CD4-positive, alpha-beta T cell (primary cell): ENCODE data around the gene RAB41. TPM values are rescaled to one million over a fixed set of nuclear protein-coding genes. Genes with fewer than 3 reads are reported as not detected.
"Not testable (repeated sequence)": the region's sequence is repeated elsewhere in the genome, so short reads cannot be mapped to it uniquely, and the experiment has no call there.

Source experiments
- ATAC-seq: fragments of 200-7000 bp; cut with Tn5 transposase; one replicate; pipeline ENCODE4 v1.10.0; 2022; ENCODE audit warnings: mild to moderate bottlenecking; ENCODE audit not compliant: poor library complexity
- CTCF ChIA-PET: fragments of 350-600 bp; sonication (Branson Sonifier 250); formaldehyde crosslinking; loops from one replicate; lab custom pipeline; 2021; ENCODE audit warnings: antibody characterized with exemption, inconsistent platforms; lab: Charles Lee
- POLR2A ChIA-PET: fragments of 350-600 bp; sonication (Branson Sonifier 250); formaldehyde crosslinking; loops from one replicate; lab custom pipeline; 2021; ENCODE audit warnings: antibody characterized with exemption, inconsistent platforms; lab: Charles Lee
- DNase-seq, 14 experiments: peaks; one replicate each; pipeline ENCODE4 v3.0.0-alpha.2; 2013 to 2020; ENCODE audit warnings: mixed read lengths in 2 of 14
- H3K27ac ChIP-seq, 2 donors: one replicate each; pipeline versions ENCODE4 v1.5.1 to v1.7.0; 2013; ENCODE audit warnings: low read length in 2 of 2, low read depth in 1 of 2, mild to moderate bottlenecking in 1 of 2
- H3K27me3 ChIP-seq, 2 experiments: 1 replicate in 1 of 2; 2 replicates in 1 of 2; pipeline versions ENCODE4 v1.6.1 to v1.7.0; 2013; ENCODE audit warnings: low read length in 2 of 2, control low read depth in 1 of 2, mild to moderate bottlenecking in 1 of 2, moderate library complexity in 1 of 2; ENCODE audit not compliant: insufficient read depth in 2 of 2, control insufficient read depth in 1 of 2
- H3K36me3 ChIP-seq: one replicate; pipeline ENCODE4 v1.6.1; 2013; ENCODE audit warnings: low read length, control low read depth; ENCODE audit not compliant: insufficient read depth
- H3K4me1 ChIP-seq: one replicate; pipeline ENCODE4 v1.6.1; 2013; ENCODE audit warnings: low read length, control low read depth; ENCODE audit not compliant: insufficient read depth
- H3K4me3 ChIP-seq: one replicate; pipeline ENCODE4 v1.5.1; 2013; ENCODE audit warnings: mild to moderate bottlenecking, low read length, moderate library complexity
- H3K9me3 ChIP-seq, 2 experiments: 1 replicate in 1 of 2; 2 replicates in 1 of 2; pipeline versions ENCODE4 v1.6.1 to v1.7.0; 2013; ENCODE audit warnings: low read length in 2 of 2, mild to moderate bottlenecking in 2 of 2, control low read depth in 1 of 2, moderate library complexity in 1 of 2; ENCODE audit not compliant: control insufficient read depth in 1 of 2, insufficient read depth in 1 of 2
- H3K27ac Mint-ChIP-seq: one replicate; pipeline ENCODE4 v1.8.0; 2020; ENCODE audit warnings: mixed read lengths
- H3K27me3 Mint-ChIP-seq: one replicate; pipeline ENCODE4 v1.8.0; 2021; ENCODE audit warnings: mixed read lengths
- H3K36me3 Mint-ChIP-seq: one replicate; pipeline ENCODE4 v1.8.0; 2021; ENCODE audit warnings: low read depth, mixed read lengths
- H3K4me1 Mint-ChIP-seq: one replicate; pipeline ENCODE4 v1.8.0; 2021; ENCODE audit warnings: low read depth, mixed read lengths
- H3K4me3 Mint-ChIP-seq: one replicate; pipeline ENCODE4 v1.8.0; 2020; ENCODE audit warnings: mild to moderate bottlenecking, mixed read lengths
- H3K9me3 Mint-ChIP-seq: one replicate; pipeline ENCODE4 v1.8.0; 2020; ENCODE audit warnings: mixed read lengths
- CTCF ChIP-seq: fragments of 200-600 bp; IDR thresholded peaks from one replicate; pipeline ENCODE4 v1.8.0; 2022; ENCODE audit warnings: antibody characterized with exemption, mild to moderate bottlenecking
- intact Hi-C, 2 experiments: fragments of 100-400 bp; cut with DNase I in 1 of 2; cut with micrococcal nuclease in 1 of 2; formaldehyde crosslinking; loops; one replicate each; pipeline versions ENCODE4 v1.15.1 to v1.9.0; 2023 to 2025; cut with DNase I, micrococcal nuclease
- total RNA-seq, 174 experiments: library from RNA in 2 of 174; stranded (reverse) in 2 of 174; gene quantifications; one replicate each; pipeline ENCODE4 v1.2.3 and lab custom pipeline; 2021 to 2026

RAB41 gene
- total RNA-seq, 2 experiments from 2014 or later, result not detected

GRCh38 chrX:70268034-70268433, 13.9 kb upstream of the RAB41 start, which contains the start of gene ARR3:
Gene ARR3 (plus strand): TSS chrX:70268334. CDS start chrX:70269386, 1,052 bp downstream.
- ChIA-PET CTCF (no interaction called here), POLR2A (no interaction called here)
- ATAC-seq (no peak), DNase-seq (no peak)
- no peaks in the 10 kb centered on the region for H3K27me3 Mint-ChIP-seq
- Histone ChIP-seq H3K27ac (no peak within 1 kb of the TSS), H3K4me1 (no peaks in the 10 kb centered on the region), H3K9me3 (no peaks in the 10 kb centered on the region), H3K36me3 (no peaks in the 10 kb centered on the region), H3K4me3 (no peak within 1 kb of the TSS), H3K27me3 (no peaks in the 10 kb centered on the region)
- no peak within 1 kb of the TSS for H3K27ac Mint-ChIP-seq
- H3K36me3 Mint-ChIP-seq, result no peaks in the 10 kb centered on the region
- no peak within 1 kb of the TSS for H3K4me3 Mint-ChIP-seq
- TF ChIP-seq CTCF, result no peak
- H3K9me3 Mint-ChIP-seq, result no peaks in the 10 kb centered on the region
- intact Hi-C loops, result no loop called here
- H3K4me1 Mint-ChIP-seq, result no peaks in the 10 kb centered on the region

GRCh38 chrX:70274029-70274428, 7.9 kb upstream of the RAB41 start:
- H3K36me3 ChIP-seq, POLR2A ChIA-PET, ATAC-seq, H3K4me1 ChIP-seq, H3K9me3 ChIP-seq, H3K4me1 Mint-ChIP-seq, H3K4me3 Mint-ChIP-seq, H3K4me3 ChIP-seq, intact Hi-C loops, DNase-seq, H3K27me3 ChIP-seq, H3K36me3 Mint-ChIP-seq, H3K9me3 Mint-ChIP-seq, H3K27ac Mint-ChIP-seq, H3K27me3 Mint-ChIP-seq, H3K27ac ChIP-seq: not testable (repeated sequence)
- CTCF ChIA-PET, result interaction anchor here (0.6 to 1.2 kb wide), 3 partner anchors 11 to 1006 kb away, joined by 3 read pairs; no protein-coding TSS in a partner anchor

- peaks cover 15% of the 10 kb centered on the region for H3K36me3 Mint-ChIP-seq
- no peak overlapping the region for H3K27ac Mint-ChIP-seq
- H3K4me1 Mint-ChIP-seq, result no peaks in the 10 kb centered on the region
- Histone ChIP-seq H3K36me3 (no peaks in the 10 kb centered on the region), H3K27ac (no peak overlapping the region), H3K4me1 (no peaks in the 10 kb centered on the region), H3K27me3 (no peaks in the 10 kb centered on the region), H3K4me3 (no peak overlapping the region), H3K9me3 (no peaks in the 10 kb centered on the region)
- no peak for DNase-seq
- intact Hi-C loops, result no loop called here
- no peak for ATAC-seq
- CTCF ChIA-PET, result no interaction called here
- H3K4me3 Mint-ChIP-seq, result no peak overlapping the region
- H3K27me3 Mint-ChIP-seq, result no peaks in the 10 kb centered on the region
- TF ChIP-seq CTCF, result no peak
- H3K9me3 Mint-ChIP-seq, result no peaks in the 10 kb centered on the region
- POLR2A ChIA-PET, result no interaction called here
Observed at GRCh38 chrX:70279081-70279480, 2.9 kb upstream of the RAB41 start.

- Histone ChIP-seq H3K4me1 (no peaks in the 10 kb centered on the region), H3K27me3 (no peaks in the 10 kb centered on the region), H3K27ac (no peak overlapping the region), H3K9me3 (no peaks in the 10 kb centered on the region), H3K36me3 (no peaks in the 10 kb centered on the region), H3K4me3 (no peak overlapping the region)
- H3K36me3 Mint-ChIP-seq, result peaks cover 26% of the 10 kb centered on the region
- H3K4me3 Mint-ChIP-seq, result no peak overlapping the region
- DNase-seq (no peak), ATAC-seq (no peak)
- no peaks in the 10 kb centered on the region for H3K27me3 Mint-ChIP-seq
- no peaks in the 10 kb centered on the region for H3K9me3 Mint-ChIP-seq
- no peak overlapping the region for H3K27ac Mint-ChIP-seq
- POLR2A ChIA-PET, result no interaction called here
- intact Hi-C loops, result loop anchor here (10.0 kb wide), 2 partner anchors 146 to 154 kb away; partner anchors contain the start of gene IGBP1 (in 1 of the 2)
- H3K4me1 Mint-ChIP-seq, result no peaks in the 10 kb centered on the region
- CTCF ChIA-PET, result no interaction called here
- TF ChIP-seq CTCF, result no peak
Observed at GRCh38 chrX:70280573-70280972, 1.4 kb upstream of the RAB41 start.
